OCI-LY1 (cell line): ENCODE measurements around the gene PTTG1IP2.

ENCODE experiments used
- EZH2 ChIP-seq: fragments of 200-600 bp; sonication (generic), shearing (Covaris generic); IDR thresholded peaks from 2 replicates; pipeline ENCODE4 v1.8.0; 2017; ENCODE audit warnings: borderline replicate concordance, mixed run types, mild to moderate bottlenecking, antibody characterized with exemption, low read length, moderate library complexity, mixed read lengths
- TF ChIP-seq, protein P1 (sequence below): fragments of 200-600 bp; sonication (generic), shearing (Covaris generic); IDR thresholded peaks from 2 replicates; pipeline ENCODE4 v1.5.1; 2017; ENCODE audit warnings: mild to moderate bottlenecking, antibody characterized with exemption, low read length, moderate library complexity, mixed read lengths

DNA sequence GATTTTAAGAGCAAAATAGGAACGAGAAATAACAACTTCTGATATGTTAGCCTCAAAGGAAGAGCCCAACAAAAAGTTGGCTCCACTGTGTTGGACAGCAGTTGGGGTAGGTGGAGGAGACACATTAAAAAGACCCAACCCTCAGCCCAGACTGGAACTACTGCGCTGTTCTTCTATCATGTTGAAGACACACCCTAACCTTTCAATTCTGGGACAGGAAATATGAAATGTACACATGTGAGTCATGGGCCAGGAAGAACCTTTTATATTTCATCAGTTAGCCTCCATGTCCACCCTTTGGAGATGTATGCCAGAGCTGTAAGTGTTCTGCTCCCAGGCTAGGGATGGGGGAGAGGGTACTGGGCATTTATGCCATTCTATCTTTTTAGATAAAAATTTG is 44.1 kb upstream of the PTTG1IP2 start:
- TF ChIP-seq, protein P1, sequence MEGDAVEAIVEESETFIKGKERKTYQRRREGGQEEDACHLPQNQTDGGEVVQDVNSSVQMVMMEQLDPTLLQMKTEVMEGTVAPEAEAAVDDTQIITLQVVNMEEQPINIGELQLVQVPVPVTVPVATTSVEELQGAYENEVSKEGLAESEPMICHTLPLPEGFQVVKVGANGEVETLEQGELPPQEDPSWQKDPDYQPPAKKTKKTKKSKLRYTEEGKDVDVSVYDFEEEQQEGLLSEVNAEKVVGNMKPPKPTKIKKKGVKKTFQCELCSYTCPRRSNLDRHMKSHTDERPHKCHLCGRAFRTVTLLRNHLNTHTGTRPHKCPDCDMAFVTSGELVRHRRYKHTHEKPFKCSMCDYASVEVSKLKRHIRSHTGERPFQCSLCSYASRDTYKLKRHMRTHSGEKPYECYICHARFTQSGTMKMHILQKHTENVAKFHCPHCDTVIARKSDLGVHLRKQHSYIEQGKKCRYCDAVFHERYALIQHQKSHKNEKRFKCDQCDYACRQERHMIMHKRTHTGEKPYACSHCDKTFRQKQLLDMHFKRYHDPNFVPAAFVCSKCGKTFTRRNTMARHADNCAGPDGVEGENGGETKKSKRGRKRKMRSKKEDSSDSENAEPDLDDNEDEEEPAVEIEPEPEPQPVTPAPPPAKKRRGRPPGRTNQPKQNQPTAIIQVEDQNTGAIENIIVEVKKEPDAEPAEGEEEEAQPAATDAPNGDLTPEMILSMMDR = no peak
- no peak for TF ChIP-seq EZH2
